Bronchial epithelial cell (primary cell): ENCODE data around the gene FAM53B. TPM values are rescaled to one million over a fixed set of nuclear protein-coding genes. Genes with fewer than 3 reads are reported as not detected.

Experiments
- DNase-seq: peaks from one replicate; pipeline ENCODE4 v3.0.0-alpha.2; 2010; ENCODE audit warnings: low read depth
- FAIRE-seq: peaks from 2 replicates; lab custom pipeline; 2011; peaks lifted over from hg19 to GRCh38; lab: Jason Lieb, UNC
- H3K27me3 ChIP-seq: 2 replicates; pipeline ENCODE4 v1.5.1; 2011; ENCODE audit warnings: low read length; ENCODE audit not compliant: control insufficient read depth, insufficient read depth
- H3K36me3 ChIP-seq: 2 replicates; pipeline ENCODE4 v1.5.1; 2011; ENCODE audit warnings: low read length; ENCODE audit not compliant: control insufficient read depth, insufficient read depth
- H3K4me3 ChIP-seq: 2 replicates; pipeline ENCODE4 v1.5.1; 2011; ENCODE audit warnings: mild to moderate bottlenecking, low read depth, low read length, control low read depth
- total RNA-seq: library from RNA; depleted of rRNA; stranded (reverse); fragments of >200 nt; gene quantifications from 2 replicates; pipeline ENCODE4 v1.2.1, GENCODE V29; 2014
- TF ChIP-seq, protein P1 (sequence below): IDR thresholded peaks from 2 replicates; pipeline ENCODE4 v1.5.1; 2011; ENCODE audit warnings: mild to moderate bottlenecking, moderate library complexity, low read length, control low read depth, inconsistent platforms; ENCODE audit not compliant: insufficient read depth, severe bottlenecking

Gene FAM53B
- total RNA-seq, 1 donor from 2014 or later, result 19.5 TPM

DNA sequence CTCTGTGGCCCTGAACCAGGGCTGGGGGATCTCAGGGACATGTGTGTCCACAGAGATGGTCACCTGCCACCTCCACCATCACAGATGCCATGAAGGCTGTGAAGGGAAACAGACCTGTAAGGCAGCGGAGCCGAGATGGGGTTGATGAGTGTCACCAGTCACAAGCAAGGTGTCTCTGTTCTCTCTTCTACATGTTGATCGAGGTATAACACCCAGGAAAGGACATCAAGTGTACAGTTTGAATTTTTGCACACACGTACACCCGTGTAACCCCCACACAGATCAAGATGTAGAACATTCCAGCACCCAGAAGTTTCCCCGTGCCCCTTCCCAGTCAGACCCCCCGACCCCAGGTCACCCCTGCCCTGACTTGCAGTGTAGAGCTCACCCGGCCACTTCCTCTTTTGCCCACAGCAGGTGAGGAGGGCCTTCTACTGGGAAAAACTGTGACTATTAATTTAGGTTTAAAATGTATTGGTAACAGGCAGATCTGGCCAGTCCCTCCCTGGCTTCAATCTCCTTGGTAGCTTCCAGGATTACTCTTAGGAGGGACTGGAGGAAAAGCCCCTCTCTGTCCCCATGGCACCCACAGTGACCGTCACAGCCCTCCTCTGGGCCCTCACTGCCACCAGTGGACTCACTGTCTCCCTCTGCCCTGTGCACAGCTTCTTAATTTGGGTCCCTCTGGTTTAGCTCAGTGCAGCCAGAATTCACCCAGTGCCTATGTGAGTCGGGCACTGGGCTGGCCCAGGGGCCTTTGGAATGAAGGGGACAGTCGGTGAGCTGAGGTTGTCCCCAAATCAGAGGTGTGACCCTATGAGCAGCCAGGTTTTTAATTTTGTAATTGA lies 174.3 kb downstream of the FAM53B start:
- DNase-seq, result no peak
- FAIRE-seq, result no peak
- Histone ChIP-seq H3K27me3 (no peaks in the 10 kb centered on the region), H3K4me3 (no peak overlapping the region), H3K36me3 (no peaks in the 10 kb centered on the region)
- TF ChIP-seq, protein P1, sequence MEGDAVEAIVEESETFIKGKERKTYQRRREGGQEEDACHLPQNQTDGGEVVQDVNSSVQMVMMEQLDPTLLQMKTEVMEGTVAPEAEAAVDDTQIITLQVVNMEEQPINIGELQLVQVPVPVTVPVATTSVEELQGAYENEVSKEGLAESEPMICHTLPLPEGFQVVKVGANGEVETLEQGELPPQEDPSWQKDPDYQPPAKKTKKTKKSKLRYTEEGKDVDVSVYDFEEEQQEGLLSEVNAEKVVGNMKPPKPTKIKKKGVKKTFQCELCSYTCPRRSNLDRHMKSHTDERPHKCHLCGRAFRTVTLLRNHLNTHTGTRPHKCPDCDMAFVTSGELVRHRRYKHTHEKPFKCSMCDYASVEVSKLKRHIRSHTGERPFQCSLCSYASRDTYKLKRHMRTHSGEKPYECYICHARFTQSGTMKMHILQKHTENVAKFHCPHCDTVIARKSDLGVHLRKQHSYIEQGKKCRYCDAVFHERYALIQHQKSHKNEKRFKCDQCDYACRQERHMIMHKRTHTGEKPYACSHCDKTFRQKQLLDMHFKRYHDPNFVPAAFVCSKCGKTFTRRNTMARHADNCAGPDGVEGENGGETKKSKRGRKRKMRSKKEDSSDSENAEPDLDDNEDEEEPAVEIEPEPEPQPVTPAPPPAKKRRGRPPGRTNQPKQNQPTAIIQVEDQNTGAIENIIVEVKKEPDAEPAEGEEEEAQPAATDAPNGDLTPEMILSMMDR, result no peak

Other genes starting within 250 kb of the FAM53B start
- gene EEF1AKMT2, start 47.5 kb upstream of the FAM53B start, total RNA-seq, result 16.5 and 21.1 TPM in 2 replicates
- 12.2 and 12.6 TPM in 2 replicates for gene ABRAXAS2, start 57.4 kb upstream of the FAM53B start, total RNA-seq
- 26.5 and 29.5 TPM in 2 replicates for gene ZRANB1, start 197.7 kb upstream of the FAM53B start, total RNA-seq